Calu3 (cell line): ENCODE results near the gene GRAMD2B. TPM values are rescaled to one million over a fixed set of nuclear protein-coding genes. Genes with fewer than 3 reads are reported as not detected.
"Not testable (repeated sequence)": the region's sequence is repeated elsewhere in the genome, so short reads cannot be mapped to it uniquely, and the experiment has no call there.

Experiments
- Bru-seq: library from RNA; stranded (reverse); fragments of 400-500 nt; gene quantifications from one replicate; lab custom pipeline; 2021; lab: Mats Ljungman, UMichigan
- BruChase-seq, 2 experiments: library from RNA; stranded (reverse); fragments of 400-500 nt; gene quantifications; one replicate each; lab custom pipeline; 2021; lab: Mats Ljungman, UMichigan
- BruUV-seq: library from RNA; stranded (reverse); fragments of 400-500 nt; replicated peaks from 2 replicates; lab custom pipeline; 2021; lab: Mats Ljungman, UMichigan
- CTCF ChIA-PET: fragments of 300-600 bp; sonication (Branson Sonifier 250); formaldehyde crosslinking; loops from one replicate; lab custom pipeline; 2022; ENCODE audit warnings: antibody characterized with exemption; lab: Charles Lee
- DNase-seq: peaks from one replicate; pipeline ENCODE4 v3.0.0; 2022
- H3K27ac Mint-ChIP-seq: one replicate; pipeline ENCODE4 v1.8.0; 2022; ENCODE audit warnings: mixed read lengths; ENCODE audit not compliant: unreplicated experiment
- H3K27me3 Mint-ChIP-seq: one replicate; pipeline ENCODE4 v1.8.0; 2022; ENCODE audit warnings: mixed read lengths; ENCODE audit not compliant: unreplicated experiment
- H3K36me3 Mint-ChIP-seq: one replicate; pipeline ENCODE4 v1.8.0; 2022; ENCODE audit warnings: mild to moderate bottlenecking, moderate library complexity, mixed read lengths; ENCODE audit not compliant: insufficient read depth, unreplicated experiment
- H3K4me1 Mint-ChIP-seq: one replicate; pipeline ENCODE4 v1.8.0; 2022; ENCODE audit warnings: mild to moderate bottlenecking, low read depth, mixed read lengths; ENCODE audit not compliant: unreplicated experiment
- H3K4me3 Mint-ChIP-seq: one replicate; pipeline ENCODE4 v1.8.0; 2022; ENCODE audit warnings: mild to moderate bottlenecking, low read depth, moderate library complexity, mixed read lengths; ENCODE audit not compliant: unreplicated experiment
- H3K9me3 Mint-ChIP-seq: one replicate; pipeline ENCODE4 v1.8.0; 2022; ENCODE audit warnings: low read depth, mixed read lengths; ENCODE audit not compliant: unreplicated experiment
- CTCF ChIP-seq: fragments of 200-600 bp; IDR thresholded peaks from one replicate; pipeline ENCODE4 v1.8.0; 2022; ENCODE audit warnings: antibody characterized with exemption; ENCODE audit not compliant: unreplicated experiment
- intact Hi-C: fragments of 100-400 bp; cut with micrococcal nuclease; formaldehyde crosslinking; loops from one replicate; pipeline ENCODE4 v1.10.0; 2022; ENCODE audit not compliant: unreplicated experiment
- long read RNA-seq: library from polyadenylated mRNA; stranded (forward); transcript quantifications from one replicate; pipeline ENCODE4 v2.0.0, GENCODE V29; 2022
- total RNA-seq: library from RNA; stranded (reverse); gene quantifications from 2 replicates; pipeline ENCODE4 v1.2.3, GENCODE V29; 2022

GRAMD2B gene
- total RNA-seq (23.0 and 23.3 TPM in 2 replicates), Bru-seq, nascent RNA (percentile 80 among the genes with signal in this experiment), BruChase-seq, experiment 1, labeled RNA remaining after a 6-hour chase (percentile 60 among the genes with signal in this experiment), BruChase-seq, experiment 2, labeled RNA remaining after a 2-hour chase (percentile 62 among the genes with signal in this experiment)
- long read RNA-seq, transcript GRAMD2B-201 (14 exons, 3,175 nt), result major isoform, 5 of 19 reads
- long read RNA-seq, partial matches to known transcripts, result 2 of 19 reads
- long read RNA-seq, other reads (novel, unspliced or antisense), result 12 of 19 reads

GRCh38 chr5:126422994-126423788 lies at the start of gene GRAMD2B:
TSS of gene GRAMD2B (plus strand) at chr5:126423409. CDS start at chr5:126423607, 198 bp downstream.
- TF ChIP-seq CTCF, result no peak
- H3K27me3 Mint-ChIP-seq, result no peaks in the 10 kb centered on the region
- H3K27ac Mint-ChIP-seq, result peak within 1 kb of the TSS; percentile 81
- peaks cover 13% of the 10 kb centered on the region for H3K4me1 Mint-ChIP-seq
- no TSS peak for BruUV-seq
- H3K4me3 Mint-ChIP-seq, result peak within 1 kb of the TSS; percentile 93
- intact Hi-C loops, result loop anchor here (2.0 to 5.0 kb wide), 4 partner anchors 51 to 114 kb away; no protein-coding TSS in a partner anchor
- peak; percentile 85 for DNase-seq
- peaks cover 2% of the 10 kb centered on the region for H3K9me3 Mint-ChIP-seq
- H3K36me3 Mint-ChIP-seq, result peaks cover 13% of the 10 kb centered on the region
- CTCF ChIA-PET, result interaction anchor here (1.1 to 2.1 kb wide), 5 partner anchors 13 to 70 kb away, joined by 3 to 11 read pairs (median 7); no protein-coding TSS in a partner anchor

GRCh38 chr5:126374109-126374416 lies 49.1 kb upstream of the GRAMD2B start:
- BruUV-seq, result no TSS peak
- H3K9me3 Mint-ChIP-seq, result no peaks in the 10 kb centered on the region
- CTCF ChIA-PET, result interaction anchor here (0.6 kb wide), 1 partner anchor 20 kb away, joined by 3 read pairs; no protein-coding TSS in a partner anchor
- DNase-seq, result no peak
- H3K36me3 Mint-ChIP-seq, result peaks cover 11% of the 10 kb centered on the region
- peaks cover 56% of the 10 kb centered on the region for H3K4me1 Mint-ChIP-seq
- TF ChIP-seq CTCF, result no peak
- H3K27me3 Mint-ChIP-seq, result no peaks in the 10 kb centered on the region
- no peak overlapping the region for H3K27ac Mint-ChIP-seq
- intact Hi-C loops, result loop anchor here (5.0 kb wide), 2 partner anchors 48 to 118 kb away; partner anchors contain the start of gene GRAMD2B
- peak overlapping the region; percentile 92 for H3K4me3 Mint-ChIP-seq

GRCh38 chr5:126376443-126376842 lies 46.8 kb upstream of the GRAMD2B start:
- Mint-ChIP-seq H3K27ac (no peak overlapping the region), H3K27me3 (no peaks in the 10 kb centered on the region), H3K9me3 (peaks cover 7% of the 10 kb centered on the region), H3K4me3 (no peak overlapping the region), H3K36me3 (peaks cover 3% of the 10 kb centered on the region), H3K4me1 (peaks cover 35% of the 10 kb centered on the region)
- no peak for TF ChIP-seq CTCF
- no peak for DNase-seq
- intact Hi-C loops, result no loop called here
- CTCF ChIA-PET, result interaction anchor here (1.2 kb wide), 1 partner anchor 123 kb away, joined by 3 read pairs; no protein-coding TSS in a partner anchor
- BruUV-seq, result no TSS peak

GRCh38 chr5:126377424-126377823 lies 45.8 kb upstream of the GRAMD2B start:
- no peak for TF ChIP-seq CTCF
- no peak for DNase-seq
- Mint-ChIP-seq H3K36me3 (no peaks in the 10 kb centered on the region), H3K4me3 (no peak overlapping the region), H3K9me3 (peaks cover 7% of the 10 kb centered on the region), H3K27me3 (no peaks in the 10 kb centered on the region), H3K27ac (no peak overlapping the region), H3K4me1 (peaks cover 35% of the 10 kb centered on the region)
- CTCF ChIA-PET, result interaction anchor here (1.2 kb wide), 1 partner anchor 122 kb away, joined by 3 read pairs; no protein-coding TSS in a partner anchor
- intact Hi-C loops, result no loop called here
- no TSS peak for BruUV-seq

GRCh38 chr5:126380316-126380715 lies 42.9 kb upstream of the GRAMD2B start:
- H3K4me3 Mint-ChIP-seq, H3K9me3 Mint-ChIP-seq, H3K36me3 Mint-ChIP-seq, DNase-seq, H3K27me3 Mint-ChIP-seq, BruUV-seq, intact Hi-C loops, CTCF ChIA-PET, H3K27ac Mint-ChIP-seq: not testable (repeated sequence)
- peaks cover 40% of the 10 kb centered on the region for H3K4me1 Mint-ChIP-seq
